ENCODE data around the gene FLNB.

FLNB gene

GRCh38 chr3:58008141-58009025, at the start of gene FLNB:
Gene FLNB (plus strand): TSS chr3:58008422. CDS start chr3:58008565, 143 bp downstream.
- DNase-seq: peak; percentile 89

- no peak for DNase-seq
Measured at GRCh38 chr3:57958642-57959422, 49.4 kb upstream of the FLNB start.

DNA sequence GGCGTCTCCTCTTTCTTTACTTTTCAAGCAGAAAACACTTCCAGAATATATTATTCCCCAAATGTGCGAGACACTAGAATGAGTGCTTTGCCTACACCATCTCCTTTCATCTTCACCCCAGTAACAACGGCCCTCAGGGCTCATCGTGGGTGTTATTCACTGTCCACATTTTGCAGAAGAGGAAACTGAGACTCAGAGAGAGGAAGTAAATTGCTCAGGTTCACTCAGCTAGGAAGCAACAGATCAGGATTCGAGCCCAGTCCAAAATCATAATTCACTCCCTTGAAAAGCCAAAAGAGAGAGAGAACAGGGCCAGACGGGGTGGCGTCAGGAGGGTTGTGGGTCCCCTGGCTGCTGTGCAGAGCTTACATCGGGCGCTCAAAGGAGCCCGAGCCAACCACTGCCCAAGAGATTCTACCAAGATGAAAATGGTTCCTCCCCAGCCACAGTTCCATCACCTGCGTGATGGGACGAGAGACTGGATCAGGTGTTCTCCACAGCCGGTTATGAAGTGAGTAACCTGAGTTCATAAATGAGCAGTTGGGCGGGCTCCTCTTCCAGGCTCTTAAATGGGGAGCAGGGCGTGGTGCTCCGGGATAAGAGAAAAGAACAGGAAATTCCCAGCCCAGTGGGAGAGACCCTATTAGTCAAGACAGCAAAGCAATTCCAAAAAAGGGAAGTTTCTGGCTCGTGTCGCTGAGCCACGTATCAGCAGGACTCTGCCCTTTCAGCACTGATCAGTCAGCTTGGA, 48.6 kb upstream of the FLNB start:
- no peak for DNase-seq

DNA sequence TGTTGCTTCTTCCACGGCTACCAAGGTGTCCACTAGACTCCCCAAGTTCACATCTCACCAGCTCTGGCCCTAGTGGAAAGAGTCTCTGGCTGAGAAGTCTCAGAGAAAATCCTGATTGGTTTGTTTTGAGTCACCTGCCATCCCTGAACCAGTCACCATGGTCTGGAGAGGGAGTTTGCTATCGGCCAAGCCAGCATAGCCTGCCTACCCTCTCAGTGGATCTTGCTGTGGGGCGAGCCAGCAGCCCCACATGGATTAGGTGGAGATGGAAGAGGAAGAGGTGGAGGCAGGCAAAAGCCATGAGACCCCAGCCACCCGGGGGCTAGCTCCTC, 48.1 kb upstream of the FLNB start:
- no peak for DNase-seq

DNA sequence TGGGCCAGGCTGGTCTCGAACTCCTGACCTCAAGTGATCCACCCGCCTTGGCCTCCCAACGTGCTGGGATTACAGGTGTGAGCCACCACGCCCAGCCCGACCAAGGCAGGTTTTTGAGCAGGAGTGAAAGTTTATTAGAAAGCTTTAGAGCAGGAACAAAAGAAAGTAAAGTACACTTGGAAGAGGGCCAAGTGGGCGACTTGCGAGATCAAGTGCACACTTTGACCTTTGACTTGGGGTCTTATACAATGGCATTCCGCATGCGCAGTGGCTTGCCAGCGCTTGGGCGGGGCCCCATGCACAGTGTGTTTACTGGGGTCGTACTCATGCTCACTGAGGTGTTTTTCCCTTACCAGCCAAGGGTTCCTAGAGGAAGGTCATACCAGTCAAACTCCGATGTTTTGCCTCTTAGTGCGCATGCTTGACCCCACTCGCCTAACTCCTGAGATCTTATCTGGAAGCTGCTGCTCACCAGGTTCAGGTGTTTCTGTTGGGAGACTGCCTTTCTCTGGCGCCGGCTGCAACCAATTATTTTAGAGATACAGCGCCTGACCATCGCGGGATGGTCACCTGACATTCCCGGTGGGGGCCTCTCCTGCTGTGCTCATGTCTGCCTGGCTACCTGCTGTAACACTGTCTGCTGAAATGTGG, 46.9 kb upstream of the FLNB start:
- no peak for DNase-seq

- no peak for DNase-seq
Measured at GRCh38 chr3:57961828-57962447, 46.3 kb upstream of the FLNB start.

GRCh38 chr3:57962448-57962834, 45.8 kb upstream of the FLNB start:
- no peak for DNase-seq

GRCh38 chr3:57963811-57964346, 44.3 kb upstream of the FLNB start:
- no peak for DNase-seq

- DNase-seq: no peak
Measured at GRCh38 chr3:57966829-57967228, 41.4 kb upstream of the FLNB start.

- DNase-seq: no peak
Measured at GRCh38 chr3:57967590-57967989, 40.6 kb upstream of the FLNB start.

DNA sequence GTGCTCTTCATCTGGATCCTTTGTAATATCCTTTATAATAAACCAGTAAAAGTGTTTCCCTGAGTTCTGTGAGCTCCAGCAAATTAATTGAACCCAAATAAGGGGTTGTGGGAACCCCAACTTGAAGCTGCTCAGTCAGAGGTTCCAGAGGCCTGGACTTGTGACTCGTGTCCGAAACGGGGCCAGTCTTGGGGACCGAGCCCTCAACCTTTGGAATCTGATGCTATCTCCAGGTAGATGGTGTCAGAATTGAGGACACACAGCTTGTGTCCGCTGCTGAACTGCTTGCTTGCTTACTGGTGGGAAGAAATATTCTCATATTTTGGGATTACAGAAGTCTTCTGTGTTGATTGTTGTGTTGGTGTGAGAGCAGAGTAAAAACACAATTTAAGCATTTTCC, 39.7 kb upstream of the FLNB start:
- DNase-seq: no peak

- DNase-seq: no peak
Measured at GRCh38 chr3:57971975-57972374, 36.2 kb upstream of the FLNB start.

GRCh38 chr3:57972531-57973111, 35.6 kb upstream of the FLNB start:
- no peak for DNase-seq

GRCh38 chr3:57973715-57974477, 34.3 kb upstream of the FLNB start:
- no peak for DNase-seq

GRCh38 chr3:57974796-57975388, 33.3 kb upstream of the FLNB start:
- no peak for DNase-seq

- no peak for DNase-seq
Measured at GRCh38 chr3:57977818-57978235, 30.4 kb upstream of the FLNB start.

DNA sequence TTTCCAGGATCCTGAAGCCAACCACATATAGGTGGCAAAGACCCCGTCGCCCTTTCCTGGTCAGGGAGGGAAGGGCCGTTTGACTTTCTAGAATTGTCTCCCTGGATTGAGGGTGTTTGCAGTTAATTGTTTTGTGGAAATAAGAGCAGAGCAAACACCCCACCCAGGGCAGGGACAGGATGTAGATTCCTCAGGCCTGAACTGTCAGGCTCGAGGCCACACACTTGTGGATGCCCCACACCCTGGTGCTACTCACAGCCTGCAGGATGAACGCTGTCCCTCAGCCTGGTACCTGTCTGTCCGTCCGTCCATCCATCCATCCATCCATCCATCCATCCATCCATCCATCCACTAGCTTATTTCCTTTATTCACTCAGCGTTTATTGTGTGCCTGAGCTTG, 29.9 kb upstream of the FLNB start:
- no peak for DNase-seq

GRCh38 chr3:57980416-57980815, 27.8 kb upstream of the FLNB start:
- no peak for DNase-seq

- no peak for DNase-seq
Measured at GRCh38 chr3:57981483-57982087, 26.6 kb upstream of the FLNB start.
